ENCODE data around the gene IFI35.

DNA sequence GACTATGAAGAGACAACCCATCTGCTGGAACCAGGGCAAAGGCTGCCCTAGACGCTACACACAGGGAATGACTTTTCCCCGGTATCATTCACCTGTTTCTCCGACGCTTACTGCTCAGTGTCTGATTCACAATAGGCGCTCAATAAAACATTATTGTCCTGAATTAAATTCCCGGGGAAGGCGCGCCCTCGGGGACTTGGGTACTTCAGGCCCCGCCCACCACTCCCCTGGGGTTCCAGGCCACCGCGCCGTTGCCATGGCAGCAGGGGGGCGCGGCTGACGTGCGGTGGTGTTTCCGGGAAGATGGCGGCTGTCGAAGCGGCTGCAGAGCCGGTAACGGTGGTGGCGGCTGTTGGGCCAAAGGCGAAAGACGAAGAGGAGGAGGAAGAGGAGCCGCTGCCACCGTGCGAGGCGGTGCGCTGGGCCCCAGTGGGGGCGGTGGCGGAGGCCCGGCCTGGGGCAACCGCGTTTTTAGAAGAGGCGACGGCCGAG lies 26.3 kb upstream of the IFI35 start, which contains the start of gene RUNDC1:
- no peak for TF ChIP-seq CTCF (conservative IDR thresholded peaks at IDR 0.05)
- no peak for TF ChIP-seq ZFX (IDR thresholded peaks at IDR 0.05)

Measured in C4-2B (cell line).